HCT116 (cell line): ENCODE results near the gene RRBP1. TPM values are rescaled to one million over a fixed set of nuclear protein-coding genes. Genes with fewer than 3 reads are reported as not detected.

Source experiments
- ATAC-seq: fragments of 200-7000 bp; cut with Tn5 transposase; 2 replicates; pipeline ENCODE4 v1.9.1; 2020; ENCODE audit warnings: mild to moderate bottlenecking, moderate library complexity
- BruUV-seq: library from RNA; stranded (reverse); fragments of 400-500 nt; replicated peaks from 2 replicates; lab custom pipeline; 2021; lab: Mats Ljungman, UMichigan
- CTCF ChIA-PET: fragments of 300-600 bp; sonication (Branson Sonifier 250); formaldehyde crosslinking; loops from one replicate; lab custom pipeline; 2021; ENCODE audit warnings: antibody characterized with exemption; lab: Charles Lee
- POLR2A ChIA-PET: fragments of 300-600, 350-600 bp; sonication (Branson Sonifier 250); formaldehyde crosslinking; loops from one replicate; lab custom pipeline; 2021; ENCODE audit warnings: antibody characterized with exemption; lab: Charles Lee
- RAD21 ChIA-PET, 2 experiments: fragments of 300-600 bp; sonication (Branson Sonifier 250); formaldehyde crosslinking; loops; one replicate each; lab custom pipeline; 2023; ENCODE audit warnings: low total read pairs in 2 of 2; ENCODE audit not compliant: uncharacterized antibody in 2 of 2, unreplicated experiment in 2 of 2, low non-redundant PET in 1 of 2; lab: Charles Lee
- DNase-seq: peaks from one replicate; pipeline ENCODE4 v3.0.0-alpha.2; 2010; ENCODE audit warnings: low read depth, low spot score
- H2AFZ ChIP-seq: fragments of 200-600 bp; shearing (Covaris generic), sonication (generic); 2 replicates; pipeline ENCODE4 v1.6.1; 2017; ENCODE audit warnings: low read depth, mixed run types, mixed read lengths, antibody characterized with exemption, low read length; ENCODE audit not compliant: poor library complexity, severe bottlenecking
- H3K27ac ChIP-seq: 2 replicates; pipeline ENCODE4 v1.5.1; 2012; ENCODE audit warnings: low read depth, low read length
- H3K27me3 ChIP-seq: fragments of 200-600 bp; sonication (generic); 2 replicates; pipeline ENCODE4 v1.6.1; 2016; ENCODE audit warnings: mixed run types, low read length, mixed read lengths; ENCODE audit not compliant: insufficient read depth
- H3K36me3 ChIP-seq, 2 experiments: fragments of 200-500 bp in 1 of 2; fragments of 200-600 bp in 1 of 2; sonication (Bioruptor generic) in 1 of 2; sonication (generic) in 1 of 2; 2 replicates each; pipeline versions ENCODE4 v1.5.1 to v1.6.1; 2014 to 2016; ENCODE audit warnings: low read length in 2 of 2, inconsistent platforms in 1 of 2, mixed read lengths in 1 of 2, mixed run types in 1 of 2; ENCODE audit not compliant: insufficient read depth in 2 of 2, control insufficient read depth in 1 of 2
- H3K4me1 ChIP-seq, 2 experiments: fragments of 200-600 bp in 1 of 2; sonication (generic) in 1 of 2; 2 replicates each; pipeline versions ENCODE4 v1.5.1 to v1.6.1; 2012 to 2017; ENCODE audit warnings: low read length in 2 of 2, inconsistent platforms in 1 of 2, mild to moderate bottlenecking in 1 of 2, mixed read lengths in 1 of 2, mixed run types in 1 of 2, moderate library complexity in 1 of 2; ENCODE audit not compliant: insufficient read depth in 2 of 2, control insufficient read depth in 1 of 2
- H3K4me2 ChIP-seq: fragments of 200-600 bp; sonication (generic); 2 replicates; pipeline ENCODE4 v1.6.1; 2017; ENCODE audit warnings: mixed run types, low read length, mixed read lengths
- H3K4me3 ChIP-seq, 2 experiments: fragments of 200-600 bp in 1 of 2; sonication (generic) in 1 of 2; replicated peaks in 1 of 2; 2 replicates each; pipeline ENCODE4 v1.5.1; 2011 to 2016; ENCODE audit warnings: low read length in 2 of 2, control low read depth in 1 of 2, low read depth in 1 of 2, mild to moderate bottlenecking in 1 of 2, mixed read lengths in 1 of 2, mixed run types in 1 of 2
- H3K79me2 ChIP-seq: fragments of 200-600 bp; sonication (generic); 2 replicates; pipeline ENCODE4 v1.6.1; 2017; ENCODE audit warnings: mild to moderate bottlenecking, mixed run types, low read length, moderate library complexity, mixed read lengths; ENCODE audit not compliant: insufficient read depth
- H3K9ac ChIP-seq: fragments of 200-600 bp; sonication (generic); 2 replicates; pipeline ENCODE4 v1.6.1; 2016; ENCODE audit warnings: low read length, mixed read lengths
- H3K9me2 ChIP-seq: fragments of 200-600 bp; sonication (generic), shearing (Covaris generic); 2 replicates; pipeline ENCODE4 v1.6.1; 2017; ENCODE audit warnings: mixed run types, mild to moderate bottlenecking, moderate library complexity; ENCODE audit not compliant: insufficient read depth
- H3K9me3 ChIP-seq, 2 experiments: fragments of 200-500 bp in 1 of 2; fragments of 200-600 bp in 1 of 2; sonication (Bioruptor generic) in 1 of 2; sonication (generic) in 1 of 2; 2 replicates each; pipeline ENCODE4 v1.6.1; 2014 to 2017; ENCODE audit warnings: low read length in 2 of 2, mixed read lengths in 2 of 2, inconsistent platforms in 1 of 2, low read depth in 1 of 2, mild to moderate bottlenecking in 1 of 2, mixed run types in 1 of 2, moderate library complexity in 1 of 2; ENCODE audit not compliant: control insufficient read depth in 1 of 2, insufficient read depth in 1 of 2
- H4K20me1 ChIP-seq: fragments of 200-600 bp; sonication (generic), shearing (Covaris generic); 2 replicates; pipeline ENCODE4 v1.6.1; 2017; ENCODE audit warnings: mixed run types, mild to moderate bottlenecking, moderate library complexity; ENCODE audit not compliant: insufficient read depth
- CEBPB ChIP-seq: IDR thresholded peaks from 2 replicates; pipeline ENCODE4 v1.6.1; 2012; ENCODE audit warnings: low read depth
- EGR1 ChIP-seq: IDR thresholded peaks from 2 replicates; pipeline ENCODE4 v1.6.1; 2012; ENCODE audit warnings: low read depth
- ELF1 ChIP-seq: IDR thresholded peaks from 2 replicates; pipeline ENCODE4 v1.6.1; 2012; ENCODE audit warnings: low read depth, borderline replicate concordance
- EZH2phosphoT487 ChIP-seq: fragments of 200-600 bp; IDR thresholded peaks from 2 replicates; pipeline ENCODE4 v1.6.1; 2018; ENCODE audit warnings: antibody characterized with exemption, borderline replicate concordance
- FOSL1 ChIP-seq: IDR thresholded peaks from 2 replicates; pipeline ENCODE4 v1.6.1; 2012; ENCODE audit warnings: low read depth
- POLR2A ChIP-seq: IDR thresholded peaks from 2 replicates; pipeline ENCODE4 v1.7.0; 2011; ENCODE audit warnings: borderline replicate concordance; ENCODE audit not compliant: insufficient read depth, insufficient read length; ENCODE audit errors: extremely low read depth
- POLR2AphosphoS5 ChIP-seq: IDR thresholded peaks from 2 replicates; pipeline ENCODE4 v1.6.1; 2011; ENCODE audit warnings: mild to moderate bottlenecking, low read depth, low read length, moderate library complexity
- RAD21 ChIP-seq: IDR thresholded peaks from 2 replicates; pipeline ENCODE4 v1.6.1; 2012; ENCODE audit warnings: low read depth, mild to moderate bottlenecking
- SIN3A ChIP-seq: IDR thresholded peaks from 2 replicates; pipeline ENCODE4 v1.6.1; 2012; ENCODE audit warnings: low read depth
- intact Hi-C: fragments of 100-400 bp; cut with micrococcal nuclease; formaldehyde crosslinking; loops from 2 replicates; pipeline ENCODE4 v1.10.0; 2022
- total RNA-seq: library from RNA; stranded (reverse); gene quantifications from one replicate; pipeline ENCODE4 v1.2.1, GENCODE V29; 2021; ENCODE audit not compliant: unreplicated experiment
- TF ChIP-seq, protein P1 (sequence below), 3 experiments: fragments of 200-600 bp in 1 of 3; sonication (generic) in 1 of 3; IDR thresholded peaks in 2 of 3; conservative IDR thresholded peaks in 1 of 3; 2 replicates each; pipeline ENCODE4 v1.5.1; 2012 to 2017; ENCODE audit warnings: low read depth in 2 of 3, low read length in 2 of 3, antibody characterized with exemption in 1 of 3, borderline replicate concordance in 1 of 3, control low read depth in 1 of 3, mild to moderate bottlenecking in 1 of 3, mixed read lengths in 1 of 3, mixed run types in 1 of 3, moderate library complexity in 1 of 3; ENCODE audit not compliant: insufficient read depth in 1 of 3
- TF ChIP-seq, protein P2 (sequence below): IDR thresholded peaks from 2 replicates; pipeline ENCODE4 v1.6.1; 2012
- TF ChIP-seq, protein P3 (sequence below): IDR thresholded peaks from 2 replicates; pipeline ENCODE4 v1.6.1; 2012
- TF ChIP-seq, protein P4 (sequence below): IDR thresholded peaks from 2 replicates; pipeline ENCODE4 v1.6.1; 2011; ENCODE audit warnings: mild to moderate bottlenecking, low read length, moderate library complexity; ENCODE audit not compliant: insufficient replicate concordance; ENCODE audit errors: extremely low read depth

Gene RRBP1
- total RNA-seq, 1 experiment from 2014 or later: 123 TPM

DNA sequence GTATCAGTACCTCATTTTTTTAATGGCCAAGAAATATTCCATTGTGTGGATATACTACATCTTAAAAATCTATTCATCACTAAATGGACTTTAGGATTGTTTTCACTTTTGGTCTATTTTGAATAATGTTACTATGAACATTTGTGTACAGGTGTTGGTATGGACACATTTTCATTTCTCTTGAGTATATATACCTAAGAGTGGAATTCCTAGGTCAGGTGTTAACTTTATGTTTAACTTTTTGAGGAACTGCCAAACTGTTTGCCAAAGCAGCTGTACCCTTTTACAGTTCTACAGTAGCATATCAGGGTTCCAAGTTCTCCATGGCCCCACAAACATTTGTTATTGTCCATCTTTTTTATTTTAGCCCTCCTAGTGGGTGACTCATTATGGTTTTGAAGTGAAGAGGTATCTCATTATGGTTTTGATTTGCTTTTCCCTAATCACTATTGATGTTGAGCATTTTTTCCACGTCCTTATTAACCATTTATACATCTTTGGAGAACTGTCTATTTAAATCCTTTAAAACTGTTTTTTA, 84.0 kb downstream of the RRBP1 start:
- peaks cover 5 to 24% of the 10 kb centered on the region in 2 experiments; a peak in 2 of 4 replicates for H3K36me3 ChIP-seq
- peaks cover 15% of the 10 kb centered on the region; the same call in 1 of the 2 replicates for H4K20me1 ChIP-seq
- ChIA-PET RAD21 (no interaction called here), POLR2A (no interaction called here), CTCF (no interaction called here)
- H3K9me2 ChIP-seq: no peaks in the 10 kb centered on the region
- TF ChIP-seq, protein P1, sequence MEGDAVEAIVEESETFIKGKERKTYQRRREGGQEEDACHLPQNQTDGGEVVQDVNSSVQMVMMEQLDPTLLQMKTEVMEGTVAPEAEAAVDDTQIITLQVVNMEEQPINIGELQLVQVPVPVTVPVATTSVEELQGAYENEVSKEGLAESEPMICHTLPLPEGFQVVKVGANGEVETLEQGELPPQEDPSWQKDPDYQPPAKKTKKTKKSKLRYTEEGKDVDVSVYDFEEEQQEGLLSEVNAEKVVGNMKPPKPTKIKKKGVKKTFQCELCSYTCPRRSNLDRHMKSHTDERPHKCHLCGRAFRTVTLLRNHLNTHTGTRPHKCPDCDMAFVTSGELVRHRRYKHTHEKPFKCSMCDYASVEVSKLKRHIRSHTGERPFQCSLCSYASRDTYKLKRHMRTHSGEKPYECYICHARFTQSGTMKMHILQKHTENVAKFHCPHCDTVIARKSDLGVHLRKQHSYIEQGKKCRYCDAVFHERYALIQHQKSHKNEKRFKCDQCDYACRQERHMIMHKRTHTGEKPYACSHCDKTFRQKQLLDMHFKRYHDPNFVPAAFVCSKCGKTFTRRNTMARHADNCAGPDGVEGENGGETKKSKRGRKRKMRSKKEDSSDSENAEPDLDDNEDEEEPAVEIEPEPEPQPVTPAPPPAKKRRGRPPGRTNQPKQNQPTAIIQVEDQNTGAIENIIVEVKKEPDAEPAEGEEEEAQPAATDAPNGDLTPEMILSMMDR (IDR thresholded peaks at IDR 0.05 in 2 of 3, conservative IDR thresholded peaks at IDR 0.05 in 1 of 3; ENCODE audit: borderline replicate concordance in 1 of 3, insufficient read depth in 1 of 3, low read depth in 2 of 3, low read length in 2 of 3): no peak
- TF ChIP-seq EZH2phosphoT487 (no peak), SIN3A (no peak), POLR2A (no peak), POLR2AphosphoS5 (no peak), RAD21 (no peak), EGR1 (no peak), FOSL1 (no peak), CEBPB (no peak), ELF1 (no peak)
- TF ChIP-seq, protein P2, sequence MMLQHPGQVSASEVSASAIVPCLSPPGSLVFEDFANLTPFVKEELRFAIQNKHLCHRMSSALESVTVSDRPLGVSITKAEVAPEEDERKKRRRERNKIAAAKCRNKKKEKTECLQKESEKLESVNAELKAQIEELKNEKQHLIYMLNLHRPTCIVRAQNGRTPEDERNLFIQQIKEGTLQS: no peak
- TF ChIP-seq, protein P3, sequence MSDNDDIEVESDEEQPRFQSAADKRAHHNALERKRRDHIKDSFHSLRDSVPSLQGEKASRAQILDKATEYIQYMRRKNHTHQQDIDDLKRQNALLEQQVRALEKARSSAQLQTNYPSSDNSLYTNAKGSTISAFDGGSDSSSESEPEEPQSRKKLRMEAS: no peak
- TF ChIP-seq, protein P4, sequence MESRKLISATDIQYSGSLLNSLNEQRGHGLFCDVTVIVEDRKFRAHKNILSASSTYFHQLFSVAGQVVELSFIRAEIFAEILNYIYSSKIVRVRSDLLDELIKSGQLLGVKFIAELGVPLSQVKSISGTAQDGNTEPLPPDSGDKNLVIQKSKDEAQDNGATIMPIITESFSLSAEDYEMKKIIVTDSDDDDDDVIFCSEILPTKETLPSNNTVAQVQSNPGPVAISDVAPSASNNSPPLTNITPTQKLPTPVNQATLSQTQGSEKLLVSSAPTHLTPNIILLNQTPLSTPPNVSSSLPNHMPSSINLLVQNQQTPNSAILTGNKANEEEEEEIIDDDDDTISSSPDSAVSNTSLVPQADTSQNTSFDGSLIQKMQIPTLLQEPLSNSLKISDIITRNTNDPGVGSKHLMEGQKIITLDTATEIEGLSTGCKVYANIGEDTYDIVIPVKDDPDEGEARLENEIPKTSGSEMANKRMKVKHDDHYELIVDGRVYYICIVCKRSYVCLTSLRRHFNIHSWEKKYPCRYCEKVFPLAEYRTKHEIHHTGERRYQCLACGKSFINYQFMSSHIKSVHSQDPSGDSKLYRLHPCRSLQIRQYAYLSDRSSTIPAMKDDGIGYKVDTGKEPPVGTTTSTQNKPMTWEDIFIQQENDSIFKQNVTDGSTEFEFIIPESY: no peak
- H2AFZ ChIP-seq: no peak overlapping the region
- H3K4me2 ChIP-seq: no peak overlapping the region
- peaks cover 4 to 18% of the 10 kb centered on the region in 2 experiments; a peak in 3 of 4 replicates for H3K4me1 ChIP-seq
- no peak for DNase-seq
- no peak overlapping the region for H3K4me3 ChIP-seq
- H3K9me3 ChIP-seq: no peaks in the 10 kb centered on the region
- intact Hi-C loops: no loop called here
- no TSS peak for BruUV-seq
- no peak overlapping the region for H3K27ac ChIP-seq
- H3K27me3 ChIP-seq: no peaks in the 10 kb centered on the region
- H3K79me2 ChIP-seq: peaks cover 100% of the 10 kb centered on the region
- no peak for ATAC-seq
- no peak overlapping the region for H3K9ac ChIP-seq
